Mesenteric fat pad (tissue), 1 donor: ENCODE data around the gene GAGE13. TPM values are rescaled to one million over a fixed set of nuclear protein-coding genes. Genes with fewer than 3 reads are reported as not detected.
"Not testable (repeated sequence)": the region's sequence is repeated elsewhere in the genome, so short reads cannot be mapped to it uniquely, and the experiment has no call there.

Experiments
- DNase-seq: peaks from one replicate; pipeline ENCODE4 v3.0.0-alpha.2; 2020; ENCODE audit warnings: low spot score
- long read RNA-seq: library from polyadenylated mRNA; unstranded; transcript quantifications from one replicate; pipeline ENCODE4 v2.0.0, GENCODE V29; 2020
- total RNA-seq: library from RNA; stranded (reverse); fragmentation: NEBNext Ultra II Directional; extraction: Animal tissue kit (Norgen Biotek cat#: 25700); gene quantifications from one replicate; pipeline ENCODE4 v1.2.1, GENCODE V29; 2021
- donor health status: DM: yes; HTN: yes; CAD: no.

Gene GAGE13
- not detected for total RNA-seq
- long read RNA-seq = 0 reads

- DNase-seq = not testable (repeated sequence)
Observed at GRCh38 chrX:49331282-49331681, at the start of gene GAGE13. TSS of gene GAGE13 (plus strand) at chrX:49331582. CDS start at chrX:49332738, 1,156 bp downstream.

- peak; percentile 59 for DNase-seq
Observed at GRCh38 chrX:49282647-49283011, 48.8 kb upstream of the GAGE13 start.

- no peak for DNase-seq
Observed at GRCh38 chrX:49284212-49284611, 47.2 kb upstream of the GAGE13 start.

- DNase-seq = peak; percentile 72
Observed at GRCh38 chrX:49286136-49286535, 45.2 kb upstream of the GAGE13 start.

- peak; percentile 65 for DNase-seq
Observed at GRCh38 chrX:49286581-49286980, 44.8 kb upstream of the GAGE13 start.

- peak; percentile 73 for DNase-seq
Observed at GRCh38 chrX:49287665-49288064, 43.7 kb upstream of the GAGE13 start.

GRCh38 chrX:49290215-49290614 is 41.2 kb upstream of the GAGE13 start:
- peak; percentile 57 for DNase-seq

- DNase-seq = no peak
Observed at GRCh38 chrX:49291615-49292337, 39.6 kb upstream of the GAGE13 start.

GRCh38 chrX:49292400-49293362 is 38.7 kb upstream of the GAGE13 start:
- DNase-seq = peak; percentile 68

GRCh38 chrX:49299293-49299692 is 32.1 kb upstream of the GAGE13 start:
- DNase-seq = not testable (repeated sequence)

GRCh38 chrX:49300703-49301102 is 30.7 kb upstream of the GAGE13 start:
- no peak for DNase-seq

- DNase-seq = no peak
Observed at GRCh38 chrX:49303346-49303745, 28.0 kb upstream of the GAGE13 start, which contains the start of gene GAGE10. TSS of gene GAGE10 (plus strand) at chrX:49303646. CDS start at chrX:49304860, 1,214 bp downstream.

- DNase-seq = not testable (repeated sequence)
Observed at GRCh38 chrX:49307775-49308174, 23.6 kb upstream of the GAGE13 start.

- no peak for DNase-seq
Observed at GRCh38 chrX:49308604-49309269, 22.6 kb upstream of the GAGE13 start.

- DNase-seq = no peak
Observed at GRCh38 chrX:49309401-49309981, 21.9 kb upstream of the GAGE13 start.

GRCh38 chrX:49310371-49310770 is 21.0 kb upstream of the GAGE13 start:
- no peak for DNase-seq

- no peak for DNase-seq
Observed at GRCh38 chrX:49312176-49312575, 19.2 kb upstream of the GAGE13 start.

GRCh38 chrX:49316085-49316484 is 15.3 kb upstream of the GAGE13 start:
- DNase-seq = no peak

- not testable (repeated sequence) for DNase-seq
Observed at GRCh38 chrX:49321737-49322136, 9.6 kb upstream of the GAGE13 start, which contains the start of gene GAGE12J. TSS of gene GAGE12J (plus strand) at chrX:49322037. CDS start at chrX:49323194, 1,157 bp downstream.

- DNase-seq = not testable (repeated sequence)
Observed at GRCh38 chrX:49322266-49322665, 9.1 kb upstream of the GAGE13 start.

GRCh38 chrX:49323735-49324134 is 7.6 kb upstream of the GAGE13 start:
- not testable (repeated sequence) for DNase-seq
